HG02973 (cell line): ENCODE data around the gene HSF4.

Experiments
- ATAC-seq: cut with Tn5 transposase; IDR thresholded peaks from one replicate; pipeline ENCODE4 v1.9.1; 2021; ENCODE audit warnings: moderate library complexity; ENCODE audit not compliant: unreplicated experiment

Gene HSF4

DNA sequence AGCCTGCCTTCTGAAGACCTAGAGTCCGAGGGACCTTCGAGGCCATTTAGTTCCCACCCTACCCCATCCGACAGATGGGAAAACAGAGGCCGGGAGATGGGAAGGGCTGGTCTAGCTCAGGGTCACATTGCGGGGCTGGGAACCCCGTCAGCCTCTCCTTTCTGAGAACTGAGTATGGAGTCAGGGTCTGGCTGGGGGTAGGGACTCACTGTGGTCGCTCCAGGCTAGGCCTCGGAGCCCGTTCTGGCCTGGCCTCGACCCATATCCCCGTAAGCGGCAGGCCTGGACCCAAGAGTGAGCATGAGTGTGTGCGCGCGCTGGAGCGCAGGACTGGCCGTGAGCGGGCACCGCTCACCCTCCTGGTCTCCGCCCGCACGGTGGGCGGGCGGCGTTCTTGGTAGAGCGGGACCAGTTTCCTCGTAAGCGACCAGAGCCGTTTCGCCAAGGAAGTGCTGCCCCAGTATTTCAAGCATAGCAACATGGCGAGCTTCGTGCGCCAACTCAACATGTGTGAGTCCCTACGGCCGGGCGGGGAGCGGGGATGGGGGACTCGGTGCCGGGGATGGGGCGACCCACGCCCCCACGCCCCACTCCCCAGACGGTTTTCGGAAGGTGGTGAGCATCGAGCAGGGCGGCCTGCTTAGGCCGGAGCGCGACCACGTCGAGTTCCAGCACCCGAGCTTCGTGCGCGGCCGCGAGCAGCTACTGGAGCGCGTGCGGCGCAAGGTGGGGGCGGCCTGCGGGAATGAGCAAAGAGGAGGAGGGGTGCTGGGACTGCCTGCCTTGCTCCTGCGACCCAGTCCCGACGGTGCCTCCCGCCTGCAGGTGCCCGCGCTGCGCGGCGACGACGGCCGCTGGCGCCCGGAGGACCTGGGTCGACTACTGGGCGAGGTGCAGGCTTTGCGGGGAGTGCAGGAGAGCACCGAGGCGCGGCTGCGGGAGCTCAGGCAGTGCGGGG lies 855 bp downstream of the HSF4 start:
- no peak for ATAC-seq

DNA sequence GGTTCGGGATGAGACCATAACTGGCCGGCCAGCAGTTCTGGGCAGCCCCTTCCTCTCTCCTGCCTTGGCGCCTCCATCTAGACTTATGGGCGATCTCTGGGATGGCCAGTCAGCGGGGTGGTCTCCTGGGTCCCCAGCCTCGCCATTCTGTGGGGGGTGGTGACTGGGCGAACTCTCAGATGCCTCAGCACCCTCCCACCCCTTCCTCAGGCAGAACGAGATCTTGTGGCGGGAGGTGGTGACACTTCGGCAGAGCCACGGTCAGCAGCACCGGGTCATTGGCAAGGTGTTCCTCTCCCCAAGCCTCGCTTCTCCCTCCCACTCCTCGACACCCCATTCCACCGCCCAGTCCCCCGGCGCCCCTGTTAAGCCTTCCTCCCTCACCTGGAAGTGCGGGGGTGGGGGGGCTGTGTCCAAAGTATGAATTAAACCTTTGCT lies 1.6 kb downstream of the HSF4 start:
- ATAC-seq, result no peak

DNA sequence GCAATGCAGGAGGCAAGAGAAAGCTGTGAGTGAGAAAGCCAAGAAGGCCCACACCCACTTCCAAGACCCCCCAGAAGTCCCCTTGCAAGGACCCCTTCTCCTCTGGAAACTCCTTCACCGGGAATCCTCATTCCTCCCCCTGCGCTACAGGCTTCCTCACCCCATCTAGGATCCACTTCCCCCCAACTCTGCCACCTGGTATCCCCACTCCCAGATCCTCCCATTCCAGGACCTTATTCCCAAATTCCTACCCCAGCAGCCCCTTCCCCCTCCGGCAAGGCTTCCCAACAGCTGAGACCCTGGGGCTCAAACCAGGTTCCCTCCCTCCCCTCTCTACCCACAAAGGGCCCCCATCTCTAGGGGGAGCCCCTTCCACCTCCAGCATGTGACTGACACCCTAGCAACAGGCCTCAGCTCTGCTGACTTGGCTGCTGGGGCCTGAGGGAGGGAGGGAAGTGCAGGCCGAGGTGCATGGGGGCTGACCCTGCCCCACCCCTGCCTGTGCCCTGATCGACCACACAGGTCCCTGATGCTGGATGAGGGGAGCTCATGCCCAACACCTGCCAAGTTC lies 2.1 kb downstream of the HSF4 start:
- no peak for ATAC-seq

DNA sequence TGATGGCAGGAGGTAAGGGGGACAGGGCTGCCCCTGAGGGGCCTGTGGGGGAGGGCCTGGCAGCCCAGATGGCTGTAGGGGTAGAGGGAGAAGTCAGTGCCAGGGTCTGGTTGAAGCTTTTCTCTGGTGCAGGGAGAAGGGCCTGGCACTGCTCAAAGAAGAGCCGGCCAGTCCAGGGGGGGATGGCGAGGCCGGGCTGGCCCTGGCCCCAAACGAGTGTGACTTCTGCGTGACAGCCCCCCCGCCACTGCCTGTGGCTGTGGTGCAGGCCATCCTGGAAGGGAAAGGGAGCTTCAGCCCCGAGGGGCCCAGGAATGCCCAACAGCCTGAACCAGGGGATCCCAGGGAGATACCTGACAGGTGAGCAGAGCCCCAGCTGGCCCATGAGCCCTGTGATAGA lies 3.0 kb downstream of the HSF4 start:
- no peak for ATAC-seq

DNA sequence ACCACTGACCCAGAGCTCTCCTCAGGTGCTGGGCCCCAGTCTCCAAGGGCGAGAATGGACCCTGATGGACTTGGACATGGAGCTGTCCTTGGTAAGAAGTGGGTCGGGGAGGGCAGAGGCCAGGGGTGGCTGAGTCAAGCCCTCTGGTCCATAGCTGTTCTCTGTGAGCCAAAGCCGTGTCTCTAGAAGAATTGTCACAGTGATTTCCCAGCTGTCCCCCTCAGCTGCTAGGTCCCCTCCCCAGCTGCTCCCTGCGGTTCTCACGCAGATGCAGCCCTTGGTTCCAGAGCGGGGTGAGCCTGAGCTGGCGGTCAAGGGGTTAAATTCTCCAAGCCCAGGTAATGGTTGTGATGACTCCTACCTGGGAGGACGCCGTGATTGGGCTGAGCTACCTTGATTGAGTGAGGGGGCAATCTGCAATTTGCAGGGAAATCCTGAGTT lies 4.5 kb downstream of the HSF4 start:
- no peak for ATAC-seq

DNA sequence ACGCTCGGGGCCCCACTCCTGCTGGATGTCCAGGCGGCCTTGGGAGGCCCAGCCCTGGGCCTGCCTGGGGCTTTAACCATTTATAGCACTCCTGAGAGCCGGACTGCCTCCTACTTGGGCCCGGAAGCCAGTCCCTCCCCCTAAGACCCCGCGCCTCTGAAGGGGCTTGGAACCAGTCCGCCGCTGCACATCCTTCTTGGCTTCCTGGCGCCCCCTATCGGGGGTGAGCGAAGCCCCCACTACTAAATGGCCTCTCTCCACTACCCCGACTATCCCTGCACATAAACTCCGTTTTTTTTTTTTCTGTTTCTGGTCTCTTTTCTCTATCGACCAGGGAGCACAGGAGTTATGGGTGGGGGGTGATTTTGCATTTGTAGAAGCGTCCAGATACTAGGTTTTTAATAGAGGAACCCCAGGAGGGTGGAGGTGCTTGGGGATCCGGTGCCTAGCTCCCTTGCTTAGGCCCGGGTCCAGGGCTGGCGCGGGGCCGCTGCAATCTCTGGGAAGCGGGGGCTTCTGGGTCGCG lies 5.2 kb downstream of the HSF4 start:
- ATAC-seq, result no peak

DNA sequence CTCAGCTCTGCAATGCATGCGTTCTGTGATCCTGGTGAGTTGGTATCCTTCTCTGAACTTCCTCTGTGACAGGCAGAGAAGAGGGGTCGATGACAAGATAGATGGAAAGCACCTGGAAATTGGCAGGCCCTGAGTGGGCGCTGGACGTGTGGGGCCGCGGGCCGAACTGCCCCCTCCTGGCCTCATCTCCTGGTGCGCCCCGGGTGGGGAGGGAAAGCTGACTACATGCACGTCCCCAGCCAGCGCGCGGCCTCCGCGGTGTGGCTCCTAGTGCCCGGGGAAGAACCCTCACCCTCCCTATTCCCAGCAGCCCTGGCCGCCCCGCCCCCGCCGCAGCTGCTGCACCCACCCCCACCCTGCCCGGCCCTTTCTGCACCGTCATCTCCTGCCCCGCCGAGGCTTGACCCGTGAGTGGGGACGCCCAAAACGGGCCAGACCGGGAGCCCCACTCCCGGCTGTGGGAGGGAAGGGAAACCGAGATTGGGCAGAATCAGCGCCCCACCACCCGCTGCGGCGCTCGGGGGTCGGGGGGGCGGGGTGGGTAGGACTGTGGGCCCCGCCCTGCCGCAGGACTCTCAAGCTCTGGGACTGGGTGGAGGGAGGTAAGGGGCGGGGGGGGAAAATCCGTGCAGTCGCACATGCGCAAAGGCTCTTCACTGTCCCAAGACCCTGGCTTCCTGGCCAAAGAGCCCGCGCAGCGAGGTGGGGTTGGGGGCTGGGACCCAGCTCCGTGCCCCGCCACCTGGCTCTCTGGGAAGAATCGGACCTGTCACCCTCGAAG lies 5.8 kb downstream of the HSF4 start, which contains the start of gene NOL3:
Gene NOL3 (plus strand): TSS at position 371 of the 781 bp plus-strand sequence.
- ATAC-seq, result peak; percentile 29

DNA sequence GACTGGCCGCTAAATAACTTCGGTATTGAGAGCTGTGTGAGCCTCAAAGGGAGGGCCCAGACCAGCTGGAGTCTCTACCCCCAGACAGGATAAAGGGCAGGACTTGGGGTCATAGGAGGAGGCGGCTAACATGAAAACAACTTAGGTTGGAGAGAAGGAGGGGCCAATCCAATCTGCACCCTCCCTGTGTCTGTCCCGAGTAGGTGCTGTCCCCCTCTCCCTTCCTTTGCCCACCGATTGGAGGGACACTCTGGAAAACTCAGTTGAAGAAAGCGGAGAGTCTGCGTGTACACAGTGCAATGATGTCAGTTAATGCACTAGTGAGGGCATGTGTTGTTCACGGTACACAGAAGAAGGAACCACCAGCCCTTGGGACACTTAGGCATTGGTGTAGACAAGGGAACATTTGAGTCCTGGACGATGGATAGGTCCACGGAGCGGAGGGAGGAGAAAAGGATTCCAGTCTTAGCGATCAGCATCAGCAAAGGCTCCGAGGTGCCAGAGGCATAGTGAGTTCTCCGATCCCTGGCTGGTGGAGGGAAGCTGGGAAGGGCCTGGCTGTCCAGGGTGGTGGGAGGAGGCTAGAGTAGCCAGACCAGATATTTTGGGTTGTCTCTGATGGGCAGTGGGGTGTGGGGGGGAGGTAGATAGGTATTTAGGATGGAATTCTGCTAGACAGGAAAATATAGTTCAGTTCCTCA lies 6.6 kb downstream of the HSF4 start:
- ATAC-seq, result peak; percentile 5

DNA sequence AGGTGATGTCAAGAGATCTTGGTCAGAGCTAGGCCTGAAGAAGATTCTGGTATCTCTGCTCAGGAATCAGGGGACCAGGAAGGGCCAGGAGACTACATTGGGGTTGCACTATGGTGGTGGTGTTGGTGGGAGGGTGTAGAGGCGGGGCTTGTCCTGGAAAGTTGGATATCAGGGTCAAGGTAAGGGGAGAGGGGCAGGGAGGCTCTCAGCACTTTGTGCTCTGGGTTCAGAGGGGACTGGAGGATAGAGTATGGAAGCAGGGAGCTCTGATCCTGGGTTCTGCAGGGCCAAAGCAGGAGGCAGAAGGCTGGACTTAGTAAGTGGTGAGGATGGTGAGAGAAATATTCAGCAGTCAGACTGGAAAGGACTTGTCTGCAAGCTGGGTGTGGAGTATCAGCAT lies 8.8 kb downstream of the HSF4 start:
- ATAC-seq, result no peak

DNA sequence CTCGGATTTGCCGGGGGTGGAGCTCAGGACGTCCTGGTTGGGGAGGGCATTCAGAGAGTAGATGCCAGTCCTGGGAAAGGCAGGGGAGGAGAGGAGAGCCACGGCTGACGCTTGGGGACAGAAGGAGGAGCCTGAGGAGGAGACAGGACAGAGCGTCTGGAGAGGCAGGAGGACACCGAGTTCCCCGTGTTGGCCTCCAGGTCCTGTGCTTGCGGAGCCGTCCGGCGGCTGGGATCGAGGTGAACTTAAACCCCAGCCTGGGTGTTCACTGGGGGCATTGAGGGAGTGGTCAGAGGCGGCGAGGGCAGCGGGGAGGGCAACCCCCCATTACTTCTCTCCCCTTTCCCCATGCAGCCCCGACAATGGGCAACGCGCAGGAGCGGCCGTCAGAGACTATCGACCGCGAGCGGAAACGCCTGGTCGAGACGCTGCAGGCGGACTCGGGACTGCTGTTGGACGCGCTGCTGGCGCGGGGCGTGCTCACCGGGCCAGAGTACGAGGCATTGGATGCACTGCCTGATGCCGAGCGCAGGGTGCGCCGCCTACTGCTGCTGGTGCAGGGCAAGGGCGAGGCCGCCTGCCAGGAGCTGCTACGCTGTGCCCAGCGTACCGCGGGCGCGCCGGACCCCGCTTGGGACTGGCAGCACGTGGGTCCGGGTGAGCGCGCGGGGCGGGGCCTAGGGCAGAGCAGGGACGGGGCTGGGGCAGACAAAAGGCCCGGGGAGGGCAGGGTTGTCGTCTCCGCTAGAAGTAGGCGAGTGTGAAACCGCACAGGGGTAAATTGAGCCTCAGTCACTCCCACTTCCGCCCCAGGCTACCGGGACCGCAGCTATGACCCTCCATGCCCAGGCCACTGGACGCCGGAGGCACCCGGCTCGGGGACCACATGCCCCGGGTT lies 9.5 kb downstream of the HSF4 start:
- peak; percentile 22 for ATAC-seq

DNA sequence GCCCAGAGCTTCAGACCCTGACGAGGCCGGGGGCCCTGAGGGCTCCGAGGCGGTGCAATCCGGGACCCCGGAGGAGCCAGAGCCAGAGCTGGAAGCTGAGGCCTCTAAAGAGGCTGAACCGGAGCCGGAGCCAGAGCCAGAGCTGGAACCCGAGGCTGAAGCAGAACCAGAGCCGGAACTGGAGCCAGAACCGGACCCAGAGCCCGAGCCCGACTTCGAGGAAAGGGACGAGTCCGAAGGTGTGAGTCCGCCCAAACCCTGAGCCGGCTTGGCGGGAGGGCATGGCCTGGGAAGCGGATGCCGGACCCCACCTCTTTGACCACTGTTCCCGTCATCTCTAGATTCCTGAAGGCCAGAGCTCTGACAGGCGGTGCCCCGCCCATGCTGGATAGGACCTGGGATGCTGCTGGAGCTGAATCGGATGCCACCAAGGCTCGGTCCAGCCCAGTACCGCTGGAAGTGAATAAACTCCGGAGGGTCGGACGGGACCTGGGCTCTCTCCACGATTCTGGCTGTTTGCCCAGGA lies 10.2 kb downstream of the HSF4 start:
- ATAC-seq, result no peak

DNA sequence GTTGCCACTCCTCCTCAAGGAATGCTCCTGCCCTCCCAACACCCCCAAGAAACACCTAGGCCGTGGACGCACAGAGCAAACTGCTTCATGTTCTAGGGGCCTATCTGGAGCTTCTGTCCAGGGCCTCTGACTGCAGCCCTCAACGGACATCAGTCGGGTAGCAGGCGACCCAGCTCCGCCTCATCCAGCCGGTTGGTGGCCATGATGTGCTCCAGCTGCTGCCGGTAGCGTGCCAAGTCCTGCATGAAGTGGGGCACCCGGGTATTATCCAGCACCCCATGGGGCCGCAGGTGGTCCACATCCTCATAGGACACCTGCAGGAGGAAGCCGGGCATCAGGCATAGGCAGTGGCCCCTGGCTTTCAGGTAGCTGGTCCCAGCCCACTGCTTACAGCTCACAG lies 12.1 kb downstream of the HSF4 start:
- ATAC-seq, result no peak

DNA sequence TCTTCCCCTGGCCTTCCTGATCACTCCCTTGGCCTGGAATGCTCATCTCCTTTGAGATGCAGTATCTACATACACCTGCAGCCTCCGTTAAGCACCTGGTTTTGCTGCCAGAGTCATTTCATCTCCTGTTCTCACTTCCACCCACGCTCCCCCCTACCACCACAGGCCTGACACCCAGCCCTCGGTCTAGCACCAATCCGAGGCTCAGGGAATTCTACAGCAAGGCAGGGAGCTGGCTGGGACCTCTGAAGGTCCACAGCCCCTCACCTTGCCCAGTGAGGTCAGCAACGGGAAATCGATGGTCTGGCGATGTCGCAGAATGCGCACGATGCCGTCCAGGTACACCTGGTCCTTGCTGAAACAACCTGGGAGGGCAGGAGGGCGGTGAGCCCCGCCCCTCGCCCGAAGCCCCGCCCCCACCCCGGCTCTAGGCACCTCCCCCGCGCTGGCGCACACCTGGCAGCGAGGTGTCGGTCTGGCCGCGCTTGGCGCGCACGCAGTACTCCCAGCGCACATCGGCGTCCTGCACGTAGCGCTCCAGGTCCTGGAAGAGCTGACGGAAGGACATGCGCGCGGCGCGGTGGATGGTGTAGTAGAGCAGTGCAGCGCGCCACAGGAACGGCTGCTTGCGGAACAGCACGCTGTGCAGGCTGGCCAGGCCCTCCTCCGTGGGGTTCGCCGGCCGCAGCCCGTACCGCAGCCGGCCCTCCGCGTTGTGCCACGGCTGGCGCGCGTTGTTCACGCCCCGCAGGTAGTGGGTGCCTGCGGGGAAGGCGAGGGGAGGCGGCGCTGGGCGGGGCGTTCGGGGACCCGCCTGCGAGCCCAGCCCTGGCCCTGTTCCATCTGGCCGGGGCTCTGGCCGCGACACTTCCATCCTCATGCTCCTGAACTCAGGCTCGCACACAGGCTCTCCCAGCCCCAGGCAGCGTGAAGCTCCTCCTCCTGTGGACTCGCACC lies 13.5 kb downstream of the HSF4 start:
- no peak for ATAC-seq

DNA sequence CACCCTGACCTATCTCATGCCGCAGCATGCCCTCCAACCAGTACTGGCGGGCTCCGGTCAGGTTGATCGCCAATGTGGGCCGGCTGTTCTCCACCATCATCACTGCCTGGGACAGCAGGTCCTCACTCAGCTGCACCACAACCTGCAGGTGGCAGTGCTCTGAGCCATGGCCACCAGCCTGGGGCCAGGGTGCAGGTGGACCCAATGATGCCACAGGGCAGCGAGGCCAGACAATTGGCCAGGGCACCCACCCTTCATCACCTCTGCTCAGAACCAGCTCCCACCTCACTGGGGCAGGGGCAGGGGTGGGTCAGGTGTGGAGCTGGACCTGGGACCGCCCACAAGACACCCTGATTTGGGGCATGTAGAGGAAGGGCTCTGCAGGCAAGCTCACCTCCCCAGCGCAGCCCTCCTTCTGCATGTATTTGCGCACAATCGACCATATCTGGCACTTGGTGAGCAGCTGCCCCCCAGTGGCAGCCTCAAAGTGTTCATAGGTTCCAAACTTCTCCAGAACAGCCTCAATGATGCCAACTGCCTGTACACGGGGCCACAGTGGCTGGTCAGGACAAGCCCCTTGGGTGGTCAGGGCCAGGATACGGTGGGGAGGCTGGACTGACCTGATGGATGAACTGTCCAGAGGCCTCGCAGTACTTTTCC lies 15.0 kb downstream of the HSF4 start:
- ATAC-seq, result no peak

DNA sequence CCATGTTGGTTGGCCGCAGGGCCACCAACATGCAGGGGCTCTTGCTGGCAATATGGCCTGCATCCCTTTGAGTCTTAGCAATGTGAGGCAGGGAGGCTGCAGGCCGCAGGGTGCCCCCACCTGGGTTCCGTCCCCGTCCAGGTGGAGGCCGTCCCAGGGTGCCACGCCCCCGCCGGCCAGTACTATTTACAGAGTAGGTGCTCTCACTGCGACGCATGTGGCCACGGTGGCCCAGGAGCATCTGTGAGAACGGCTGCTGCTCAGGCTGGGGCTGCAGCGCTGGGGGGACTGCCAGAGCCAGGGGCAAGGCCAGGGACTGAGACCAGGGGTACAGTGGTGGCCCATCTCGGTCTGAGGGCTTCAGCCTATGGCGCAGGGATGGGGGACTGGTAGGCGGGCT lies 15.6 kb downstream of the HSF4 start:
- no peak for ATAC-seq

DNA sequence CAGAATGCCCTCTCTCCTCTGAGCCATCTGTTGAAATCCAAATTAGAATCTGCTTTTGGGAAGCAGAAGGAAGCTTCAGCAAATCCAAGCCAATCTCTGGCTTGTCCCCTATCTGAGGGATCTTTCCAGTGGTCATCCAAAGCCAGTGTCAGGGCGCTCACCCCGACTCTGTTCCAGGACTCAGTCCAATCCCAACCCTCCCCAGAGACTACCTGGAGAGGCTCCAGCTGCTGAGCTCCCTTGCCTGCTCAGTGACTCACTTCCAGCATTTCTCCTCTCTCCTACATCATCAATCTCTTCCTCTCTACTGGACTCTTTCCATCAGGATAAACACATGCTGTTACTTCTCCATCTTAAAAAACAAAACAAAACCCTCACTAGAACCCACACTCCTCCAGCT lies 16.8 kb downstream of the HSF4 start:
- no peak for ATAC-seq

DNA sequence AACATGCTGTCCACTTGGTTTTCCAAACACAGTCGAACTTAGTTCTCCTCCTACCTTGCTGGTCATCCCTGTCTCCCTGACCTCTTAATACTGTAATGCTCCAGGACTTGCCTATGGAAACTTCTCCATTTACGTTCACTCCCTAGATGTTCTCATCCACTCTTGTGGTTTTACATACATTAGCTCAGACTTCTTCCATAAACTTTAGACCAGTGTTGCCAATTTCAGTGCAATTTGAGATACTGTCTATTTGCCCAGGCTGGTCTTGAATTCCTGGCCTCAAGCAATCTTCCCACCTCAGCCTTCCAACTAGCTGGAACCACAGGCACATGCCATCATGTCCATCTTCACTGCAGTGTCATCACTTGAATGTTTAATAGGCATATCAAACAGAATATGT lies 17.7 kb downstream of the HSF4 start:
- no peak for ATAC-seq

DNA sequence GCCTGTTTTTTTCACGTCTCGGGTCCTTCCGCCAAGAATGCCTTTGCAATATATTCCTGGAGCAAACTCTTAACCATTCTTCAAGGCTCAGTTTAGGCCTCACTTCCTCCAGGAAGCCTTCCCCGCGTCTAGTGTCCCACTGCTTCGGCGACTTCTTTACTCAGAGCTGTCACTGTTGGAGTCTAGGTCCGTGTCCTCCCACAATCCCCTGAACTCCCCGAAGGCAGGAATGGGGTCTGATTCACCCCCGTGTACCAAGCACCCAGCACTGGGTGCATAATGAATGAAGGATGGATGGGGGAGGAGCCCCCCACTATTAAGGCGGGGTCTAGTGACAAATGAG lies 18.7 kb downstream of the HSF4 start:
- ATAC-seq, result no peak
